OCI-LY1 (cell line): Measurements from ENCODE around the gene BMI1.

Experiments used
- H2AFZ ChIP-seq: fragments of 200-600 bp; sonication (generic), shearing (Covaris generic); 2 replicates; pipeline ENCODE4 v1.6.0; 2014; ENCODE audit warnings: antibody characterized with exemption, mild to moderate bottlenecking, low read length
- H3F3A ChIP-seq: fragments of 200-600 bp; sonication (generic), shearing (Covaris generic); 2 replicates; pipeline ENCODE4 v1.6.0; 2014; ENCODE audit warnings: mild to moderate bottlenecking, antibody characterized with exemption, low read length, moderate library complexity; ENCODE audit not compliant: insufficient read depth
- H3K27ac ChIP-seq: fragments of 200-600 bp; sonication (generic); 2 replicates; pipeline ENCODE4 v1.5.1; 2014; ENCODE audit warnings: low read length, mixed run types, mild to moderate bottlenecking, low read depth; ENCODE audit not compliant: poor library complexity, severe bottlenecking
- H3K27me3 ChIP-seq: fragments of 200-600 bp; sonication (generic); 2 replicates; pipeline ENCODE4 v1.6.0; 2014; ENCODE audit warnings: antibody characterized with exemption, mild to moderate bottlenecking, low read length, moderate library complexity; ENCODE audit not compliant: insufficient read depth
- H3K36me3 ChIP-seq: fragments of 200-600 bp; sonication (generic); 2 replicates; pipeline ENCODE4 v1.6.1; 2014; ENCODE audit warnings: mild to moderate bottlenecking, antibody characterized with exemption, low read length, moderate library complexity, mixed read lengths; ENCODE audit not compliant: insufficient read depth
- H3K4me1 ChIP-seq: fragments of 200-600 bp; sonication (generic); 2 replicates; pipeline ENCODE4 v1.5.1; 2014; ENCODE audit warnings: mild to moderate bottlenecking, low read length, moderate library complexity; ENCODE audit not compliant: insufficient read depth, severe bottlenecking
- H3K4me2 ChIP-seq: fragments of 200-600 bp; sonication (generic), shearing (Covaris generic); 2 replicates; pipeline ENCODE4 v1.6.1; 2014; ENCODE audit warnings: low read length
- H3K4me3 ChIP-seq: fragments of 200-600 bp; sonication (generic); 2 replicates; pipeline ENCODE4 v1.5.1; 2014; ENCODE audit warnings: low read length, low read depth, mild to moderate bottlenecking, mixed read lengths; ENCODE audit not compliant: poor library complexity, severe bottlenecking
- H3K79me2 ChIP-seq: fragments of 200-600 bp; shearing (Covaris generic); 2 replicates; pipeline ENCODE4 v1.6.1; 2016; ENCODE audit warnings: mixed run types, low read length, mixed read lengths; ENCODE audit not compliant: insufficient read depth
- H3K9ac ChIP-seq: fragments of 200-600 bp; sonication (generic), shearing (Covaris generic); 2 replicates; pipeline ENCODE4 v1.6.1; 2014; ENCODE audit warnings: mild to moderate bottlenecking, low read length, mixed read lengths
- H3K9me2 ChIP-seq: fragments of 200-600 bp; sonication (generic), shearing (Covaris generic); 2 replicates; pipeline ENCODE4 v1.6.1; 2014; ENCODE audit warnings: low read depth, mild to moderate bottlenecking, low read length, mixed read lengths
- H3K9me3 ChIP-seq: fragments of 200-600 bp; shearing (Covaris generic); 2 replicates; pipeline ENCODE4 v1.6.1; 2014; ENCODE audit warnings: low read length, mixed read lengths
- H4K20me1 ChIP-seq: fragments of 200-600 bp; sonication (generic), shearing (Covaris generic); 2 replicates; pipeline ENCODE4 v1.6.0; 2016; ENCODE audit warnings: mild to moderate bottlenecking, low read length; ENCODE audit not compliant: insufficient read depth
- CTCF ChIP-seq: fragments of 200-600 bp; sonication (generic), shearing (Covaris generic); IDR thresholded peaks from 2 replicates; pipeline ENCODE4 v1.5.1; 2017; ENCODE audit warnings: mild to moderate bottlenecking, antibody characterized with exemption, low read length, moderate library complexity, mixed read lengths
- EZH2 ChIP-seq: fragments of 200-600 bp; sonication (generic), shearing (Covaris generic); IDR thresholded peaks from 2 replicates; pipeline ENCODE4 v1.8.0; 2017; ENCODE audit warnings: borderline replicate concordance, mixed run types, mild to moderate bottlenecking, antibody characterized with exemption, low read length, moderate library complexity, mixed read lengths

The BMI1 gene

DNA sequence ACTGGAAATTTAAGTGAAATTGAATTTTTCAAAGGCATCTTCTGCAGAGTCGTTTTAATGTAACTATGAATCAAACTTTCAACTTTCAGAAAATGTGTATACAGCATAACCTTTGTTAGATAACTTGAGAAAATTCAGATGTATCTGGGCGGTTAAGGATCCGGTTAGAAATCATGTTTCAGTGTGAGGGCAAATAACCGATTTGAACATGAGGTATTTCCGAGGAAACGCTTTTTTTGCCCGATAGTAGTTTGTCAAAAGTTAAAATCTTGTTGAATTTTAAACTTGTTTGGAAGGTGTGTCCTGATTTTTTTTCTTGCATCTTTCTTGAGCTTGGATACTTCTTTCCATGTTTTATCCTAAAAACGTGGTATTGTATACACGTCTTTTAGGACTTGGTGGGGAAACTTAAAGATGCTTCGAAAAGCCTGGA is 1.3 kb upstream of the BMI1 start:
- Histone ChIP-seq H3K9me3 (no peaks in the 10 kb centered on the region), H3K4me3 (no peak overlapping the region), H4K20me1 (peaks cover 3% of the 10 kb centered on the region), H3K9me2 (no peaks in the 10 kb centered on the region), H3K27me3 (peaks cover 3% of the 10 kb centered on the region; the same call in 1 of the 2 replicates), H3K36me3 (peaks cover 6% of the 10 kb centered on the region; the same call in 1 of the 2 replicates), H3K4me1 (peaks cover 54% of the 10 kb centered on the region), H3K27ac (no peak overlapping the region), H3K4me2 (no peak overlapping the region), H2AFZ (no peak overlapping the region), H3F3A (no peaks in the 10 kb centered on the region), H3K79me2 (no peaks in the 10 kb centered on the region), H3K9ac (no peak overlapping the region)
- TF ChIP-seq EZH2 (no peak), CTCF (no peak)

DNA sequence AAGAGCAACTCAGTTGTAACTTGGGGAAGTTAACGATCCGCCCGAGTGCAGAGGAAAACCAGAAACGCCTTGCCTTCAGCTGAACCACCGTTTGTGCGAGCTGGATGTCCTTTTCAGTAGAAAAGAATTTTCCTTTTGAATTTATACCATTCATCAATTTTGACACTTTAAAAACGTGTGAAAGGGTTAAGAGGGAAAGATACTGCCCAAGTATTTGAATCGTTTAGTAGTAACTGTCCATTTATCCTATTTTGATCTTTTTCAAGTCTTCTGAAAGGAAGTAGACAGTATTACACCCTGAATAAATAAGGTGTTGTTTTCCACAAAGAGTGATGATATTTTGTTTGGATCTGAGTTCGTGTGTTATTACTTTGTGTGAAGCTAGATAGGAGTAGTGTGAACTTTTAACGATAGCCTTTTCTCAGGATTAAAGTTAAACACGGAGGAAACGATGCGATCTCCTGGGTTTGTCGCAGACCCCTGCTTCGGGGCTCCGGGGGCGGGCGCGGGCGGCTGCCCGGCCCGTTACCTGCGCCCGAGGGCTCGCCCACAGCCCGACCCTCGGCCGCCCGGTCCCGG is 830 bp upstream of the BMI1 start:
- H3F3A ChIP-seq = no peaks in the 10 kb centered on the region
- peaks cover 3% of the 10 kb centered on the region; the same call in 1 of the 2 replicates for H3K27me3 ChIP-seq
- H2AFZ ChIP-seq = no peak overlapping the region
- H3K9me2 ChIP-seq = no peaks in the 10 kb centered on the region
- H3K79me2 ChIP-seq = no peaks in the 10 kb centered on the region
- peak overlapping the region; percentile 58 for H3K4me2 ChIP-seq
- no peak overlapping the region for H3K27ac ChIP-seq
- peaks cover 6% of the 10 kb centered on the region; the same call in 1 of the 2 replicates for H3K36me3 ChIP-seq
- peak overlapping the region; percentile 42 for H3K4me3 ChIP-seq
- peaks cover 59% of the 10 kb centered on the region for H3K4me1 ChIP-seq
- TF ChIP-seq CTCF = no peak
- no peak for TF ChIP-seq EZH2
- no peaks in the 10 kb centered on the region for H3K9me3 ChIP-seq
- no peak overlapping the region; the same call in 1 of the 2 replicates for H3K9ac ChIP-seq
- peaks cover 3% of the 10 kb centered on the region for H4K20me1 ChIP-seq

DNA sequence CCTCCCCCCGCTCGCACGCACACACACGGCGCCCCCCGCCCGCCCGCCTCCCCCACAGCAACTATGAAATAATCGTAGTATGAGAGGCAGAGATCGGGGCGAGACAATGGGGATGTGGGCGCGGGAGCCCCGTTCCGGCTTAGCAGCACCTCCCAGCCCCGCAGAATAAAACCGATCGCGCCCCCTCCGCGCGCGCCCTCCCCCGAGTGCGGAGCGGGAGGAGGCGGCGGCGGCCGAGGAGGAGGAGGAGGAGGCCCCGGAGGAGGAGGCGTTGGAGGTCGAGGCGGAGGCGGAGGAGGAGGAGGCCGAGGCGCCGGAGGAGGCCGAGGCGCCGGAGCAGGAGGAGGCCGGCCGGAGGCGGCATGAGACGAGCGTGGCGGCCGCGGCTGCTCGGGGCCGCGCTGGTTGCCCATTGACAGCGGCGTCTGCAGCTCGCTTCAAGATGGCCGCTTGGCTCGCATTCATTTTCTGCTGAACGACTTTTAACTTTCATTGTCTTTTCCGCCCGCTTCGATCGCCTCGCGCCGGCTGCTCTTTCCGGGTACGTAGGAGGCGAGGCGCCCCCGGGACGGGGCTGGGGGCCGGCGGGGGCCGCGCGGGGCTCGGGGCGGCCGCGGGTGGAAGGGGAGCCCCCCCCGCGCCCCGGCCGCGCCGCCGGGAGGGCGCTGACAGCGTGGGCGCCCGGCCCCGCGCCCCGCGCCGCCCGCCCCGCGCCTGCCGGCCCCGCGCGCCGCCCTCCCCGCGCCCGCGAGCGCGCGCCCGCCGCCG is 441 bp downstream of the BMI1 start:
- Histone ChIP-seq H4K20me1 (peaks cover 3% of the 10 kb centered on the region), H3F3A (no peaks in the 10 kb centered on the region), H3K27ac (no peak overlapping the region), H3K4me1 (peaks cover 58% of the 10 kb centered on the region), H2AFZ (no peak overlapping the region; the same call in 1 of the 2 replicates), H3K36me3 (peaks cover 6% of the 10 kb centered on the region; the same call in 1 of the 2 replicates), H3K4me3 (peak overlapping the region; percentile 95), H3K9ac (peak overlapping the region; percentile 89), H3K4me2 (peak overlapping the region; percentile 70), H3K27me3 (peaks cover 3% of the 10 kb centered on the region; the same call in 1 of the 2 replicates), H3K79me2 (no peaks in the 10 kb centered on the region), H3K9me3 (no peaks in the 10 kb centered on the region), H3K9me2 (no peaks in the 10 kb centered on the region)
- TF ChIP-seq CTCF (no peak), EZH2 (no peak)
